GM23338 (cell line): ENCODE results near the gene PTBP2.

ENCODE experiments used
- CREB1 ChIP-seq: fragments of 250-450 bp; sonication (Bioruptor Pico); IDR thresholded peaks from 2 replicates; pipeline ENCODE4 v1.5.0; 2020; ENCODE audit warnings: low read depth, mild to moderate bottlenecking, moderate library complexity
- CTCF ChIP-seq, 2 experiments: fragments of 200-600 bp in 1 of 2; sonication (generic) in 1 of 2; conservative IDR thresholded peaks; 2 replicates each; pipeline versions ENCODE4 v1.5.1 to v1.6.1; 2016 to 2017; ENCODE audit warnings: antibody characterized with exemption in 2 of 2, low read depth in 2 of 2, mild to moderate bottlenecking in 2 of 2, moderate library complexity in 1 of 2
- EZH2 ChIP-seq: fragments of 200-600 bp; sonication (generic); IDR thresholded peaks from one replicate; pipeline ENCODE4 v1.8.0; 2017; ENCODE audit warnings: antibody characterized with exemption, mild to moderate bottlenecking, low read depth; ENCODE audit not compliant: unreplicated experiment
- EZH2phosphoT487 ChIP-seq: fragments of 200-600 bp; sonication (generic); IDR thresholded peaks from one replicate; pipeline ENCODE4 v1.8.1; 2018; ENCODE audit warnings: antibody characterized with exemption; ENCODE audit not compliant: unreplicated experiment
- JUNB ChIP-seq: IDR thresholded peaks from one replicate; pipeline ENCODE4 v1.6.1; 2016; ENCODE audit warnings: antibody characterized with exemption; ENCODE audit not compliant: unreplicated experiment
- REST ChIP-seq: IDR thresholded peaks from one replicate; pipeline ENCODE4 v1.6.1; 2018; ENCODE audit warnings: antibody characterized with exemption; ENCODE audit not compliant: unreplicated experiment
- ZNF114 ChIP-seq: fragments of 250-450 bp; sonication (Bioruptor Pico); IDR thresholded peaks from 2 replicates; pipeline ENCODE4 v1.5.0; 2020; ENCODE audit warnings: mild to moderate bottlenecking, moderate library complexity
- ZNF331 ChIP-seq: fragments of 250-450 bp; sonication (Bioruptor Pico); IDR thresholded peaks from 2 replicates; pipeline ENCODE4 v1.5.0; 2020; ENCODE audit warnings: low read depth, mild to moderate bottlenecking, moderate library complexity

- TF ChIP-seq EZH2phosphoT487 (no peak), CTCF (conservative IDR thresholded peaks at IDR 0.05; ENCODE audit: low read depth in 2 of 2) (no peak), EZH2 (no peak), REST (no peak), CREB1 (CRISPR knock-in tag) (no peak), ZNF114 (CRISPR knock-in tag) (no peak), JUNB (no peak), ZNF331 (CRISPR knock-in tag) (no peak)
Observed at GRCh38 chr1:96722958-96723357, 1.4 kb downstream of the PTBP2 start.
